ENCODE measurements around the gene ADAM19. TPM values are rescaled to one million over a fixed set of nuclear protein-coding genes. Genes with fewer than 3 reads are reported as not detected.

Gene ADAM19
- total and polyA plus RNA-seq, 2 experiments from 2014 or later, result 9.1 to 13.2 TPM

DNA sequence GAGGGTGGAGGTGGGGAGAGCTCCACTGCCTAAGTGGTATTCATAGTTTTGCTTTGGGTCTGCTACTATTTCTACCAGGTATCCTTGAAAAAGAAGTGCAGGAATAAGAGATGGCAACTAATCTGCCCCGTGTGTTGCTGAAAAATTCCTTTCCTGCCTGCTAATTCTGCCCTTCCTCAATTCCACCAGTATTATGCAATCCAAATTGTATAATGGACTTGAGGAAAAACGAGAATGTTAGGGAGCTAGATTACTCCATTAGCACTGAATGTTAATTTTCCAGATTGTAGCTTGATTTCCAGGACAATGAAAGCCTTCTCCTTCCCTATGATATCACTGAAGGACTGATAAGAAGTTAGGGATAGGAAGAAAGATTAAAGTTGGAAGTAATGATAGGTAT, 16.9 kb downstream of the ADAM19 start:
- H4K20me1 ChIP-seq (replicated peaks; ENCODE audit: insufficient read depth), result no peaks in the 10 kb centered on the region
- Mint-ChIP-seq H3K27me3 (ENCODE audit: insufficient read depth, low read depth, poor library complexity) (peaks cover 7% of the 10 kb centered on the region), H3K27ac (no peak overlapping the region), H3K4me3 (no peak overlapping the region), H3K9me3 (no peaks in the 10 kb centered on the region), H3K36me3 (ENCODE audit: low read depth) (no peaks in the 10 kb centered on the region), H3K4me1 (peaks cover 33% of the 10 kb centered on the region)
- no peak overlapping the region for H3K4me2 ChIP-seq
- H3K79me2 ChIP-seq (replicated peaks; ENCODE audit: insufficient read depth), result no peaks in the 10 kb centered on the region; the same call in 1 of the 2 replicates
- H3F3A ChIP-seq (replicated peaks; ENCODE audit: low read depth), result no peaks in the 10 kb centered on the region
- no peak overlapping the region for H3K4me3 ChIP-seq
- H3K36me3 ChIP-seq (ENCODE audit: insufficient read depth), result no peaks in the 10 kb centered on the region
- TF ChIP-seq STAT1 (IDR thresholded peaks at IDR 0.05; ENCODE audit: unreplicated experiment) (no peak), ZNF331 (CRISPR knock-in tag; IDR thresholded peaks at IDR 0.05; ENCODE audit: low read depth) (no peak), NANOG (IDR thresholded peaks at IDR 0.05; ENCODE audit: borderline replicate concordance) (no peak), EZH2phosphoT487 (IDR thresholded peaks at IDR 0.05; ENCODE audit: unreplicated experiment) (no peak), CREB1 (CRISPR knock-in tag; IDR thresholded peaks at IDR 0.05; ENCODE audit: low read depth) (no peak), ZNF114 (CRISPR knock-in tag; IDR thresholded peaks at IDR 0.05) (no peak), EZH2 (IDR thresholded peaks at IDR 0.05; ENCODE audit: low read depth, unreplicated experiment) (no peak), POLR2AphosphoS5 (IDR thresholded peaks at IDR 0.05; ENCODE audit: low read depth) (no peak), JUNB (IDR thresholded peaks at IDR 0.05; ENCODE audit: unreplicated experiment) (no peak)
- TF ChIP-seq, protein P1, sequence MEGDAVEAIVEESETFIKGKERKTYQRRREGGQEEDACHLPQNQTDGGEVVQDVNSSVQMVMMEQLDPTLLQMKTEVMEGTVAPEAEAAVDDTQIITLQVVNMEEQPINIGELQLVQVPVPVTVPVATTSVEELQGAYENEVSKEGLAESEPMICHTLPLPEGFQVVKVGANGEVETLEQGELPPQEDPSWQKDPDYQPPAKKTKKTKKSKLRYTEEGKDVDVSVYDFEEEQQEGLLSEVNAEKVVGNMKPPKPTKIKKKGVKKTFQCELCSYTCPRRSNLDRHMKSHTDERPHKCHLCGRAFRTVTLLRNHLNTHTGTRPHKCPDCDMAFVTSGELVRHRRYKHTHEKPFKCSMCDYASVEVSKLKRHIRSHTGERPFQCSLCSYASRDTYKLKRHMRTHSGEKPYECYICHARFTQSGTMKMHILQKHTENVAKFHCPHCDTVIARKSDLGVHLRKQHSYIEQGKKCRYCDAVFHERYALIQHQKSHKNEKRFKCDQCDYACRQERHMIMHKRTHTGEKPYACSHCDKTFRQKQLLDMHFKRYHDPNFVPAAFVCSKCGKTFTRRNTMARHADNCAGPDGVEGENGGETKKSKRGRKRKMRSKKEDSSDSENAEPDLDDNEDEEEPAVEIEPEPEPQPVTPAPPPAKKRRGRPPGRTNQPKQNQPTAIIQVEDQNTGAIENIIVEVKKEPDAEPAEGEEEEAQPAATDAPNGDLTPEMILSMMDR (conservative IDR thresholded peaks at IDR 0.05; ENCODE audit: low read depth in 2 of 2), result no peak
- TF ChIP-seq, protein P2, sequence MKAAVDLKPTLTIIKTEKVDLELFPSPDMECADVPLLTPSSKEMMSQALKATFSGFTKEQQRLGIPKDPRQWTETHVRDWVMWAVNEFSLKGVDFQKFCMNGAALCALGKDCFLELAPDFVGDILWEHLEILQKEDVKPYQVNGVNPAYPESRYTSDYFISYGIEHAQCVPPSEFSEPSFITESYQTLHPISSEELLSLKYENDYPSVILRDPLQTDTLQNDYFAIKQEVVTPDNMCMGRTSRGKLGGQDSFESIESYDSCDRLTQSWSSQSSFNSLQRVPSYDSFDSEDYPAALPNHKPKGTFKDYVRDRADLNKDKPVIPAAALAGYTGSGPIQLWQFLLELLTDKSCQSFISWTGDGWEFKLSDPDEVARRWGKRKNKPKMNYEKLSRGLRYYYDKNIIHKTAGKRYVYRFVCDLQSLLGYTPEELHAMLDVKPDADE (IDR thresholded peaks at IDR 0.05), result no peak
- TF ChIP-seq, protein P3, sequence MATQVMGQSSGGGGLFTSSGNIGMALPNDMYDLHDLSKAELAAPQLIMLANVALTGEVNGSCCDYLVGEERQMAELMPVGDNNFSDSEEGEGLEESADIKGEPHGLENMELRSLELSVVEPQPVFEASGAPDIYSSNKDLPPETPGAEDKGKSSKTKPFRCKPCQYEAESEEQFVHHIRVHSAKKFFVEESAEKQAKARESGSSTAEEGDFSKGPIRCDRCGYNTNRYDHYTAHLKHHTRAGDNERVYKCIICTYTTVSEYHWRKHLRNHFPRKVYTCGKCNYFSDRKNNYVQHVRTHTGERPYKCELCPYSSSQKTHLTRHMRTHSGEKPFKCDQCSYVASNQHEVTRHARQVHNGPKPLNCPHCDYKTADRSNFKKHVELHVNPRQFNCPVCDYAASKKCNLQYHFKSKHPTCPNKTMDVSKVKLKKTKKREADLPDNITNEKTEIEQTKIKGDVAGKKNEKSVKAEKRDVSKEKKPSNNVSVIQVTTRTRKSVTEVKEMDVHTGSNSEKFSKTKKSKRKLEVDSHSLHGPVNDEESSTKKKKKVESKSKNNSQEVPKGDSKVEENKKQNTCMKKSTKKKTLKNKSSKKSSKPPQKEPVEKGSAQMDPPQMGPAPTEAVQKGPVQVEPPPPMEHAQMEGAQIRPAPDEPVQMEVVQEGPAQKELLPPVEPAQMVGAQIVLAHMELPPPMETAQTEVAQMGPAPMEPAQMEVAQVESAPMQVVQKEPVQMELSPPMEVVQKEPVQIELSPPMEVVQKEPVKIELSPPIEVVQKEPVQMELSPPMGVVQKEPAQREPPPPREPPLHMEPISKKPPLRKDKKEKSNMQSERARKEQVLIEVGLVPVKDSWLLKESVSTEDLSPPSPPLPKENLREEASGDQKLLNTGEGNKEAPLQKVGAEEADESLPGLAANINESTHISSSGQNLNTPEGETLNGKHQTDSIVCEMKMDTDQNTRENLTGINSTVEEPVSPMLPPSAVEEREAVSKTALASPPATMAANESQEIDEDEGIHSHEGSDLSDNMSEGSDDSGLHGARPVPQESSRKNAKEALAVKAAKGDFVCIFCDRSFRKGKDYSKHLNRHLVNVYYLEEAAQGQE (IDR thresholded peaks at IDR 0.05; ENCODE audit: unreplicated experiment), result no peak
- TF ChIP-seq, protein P4, sequence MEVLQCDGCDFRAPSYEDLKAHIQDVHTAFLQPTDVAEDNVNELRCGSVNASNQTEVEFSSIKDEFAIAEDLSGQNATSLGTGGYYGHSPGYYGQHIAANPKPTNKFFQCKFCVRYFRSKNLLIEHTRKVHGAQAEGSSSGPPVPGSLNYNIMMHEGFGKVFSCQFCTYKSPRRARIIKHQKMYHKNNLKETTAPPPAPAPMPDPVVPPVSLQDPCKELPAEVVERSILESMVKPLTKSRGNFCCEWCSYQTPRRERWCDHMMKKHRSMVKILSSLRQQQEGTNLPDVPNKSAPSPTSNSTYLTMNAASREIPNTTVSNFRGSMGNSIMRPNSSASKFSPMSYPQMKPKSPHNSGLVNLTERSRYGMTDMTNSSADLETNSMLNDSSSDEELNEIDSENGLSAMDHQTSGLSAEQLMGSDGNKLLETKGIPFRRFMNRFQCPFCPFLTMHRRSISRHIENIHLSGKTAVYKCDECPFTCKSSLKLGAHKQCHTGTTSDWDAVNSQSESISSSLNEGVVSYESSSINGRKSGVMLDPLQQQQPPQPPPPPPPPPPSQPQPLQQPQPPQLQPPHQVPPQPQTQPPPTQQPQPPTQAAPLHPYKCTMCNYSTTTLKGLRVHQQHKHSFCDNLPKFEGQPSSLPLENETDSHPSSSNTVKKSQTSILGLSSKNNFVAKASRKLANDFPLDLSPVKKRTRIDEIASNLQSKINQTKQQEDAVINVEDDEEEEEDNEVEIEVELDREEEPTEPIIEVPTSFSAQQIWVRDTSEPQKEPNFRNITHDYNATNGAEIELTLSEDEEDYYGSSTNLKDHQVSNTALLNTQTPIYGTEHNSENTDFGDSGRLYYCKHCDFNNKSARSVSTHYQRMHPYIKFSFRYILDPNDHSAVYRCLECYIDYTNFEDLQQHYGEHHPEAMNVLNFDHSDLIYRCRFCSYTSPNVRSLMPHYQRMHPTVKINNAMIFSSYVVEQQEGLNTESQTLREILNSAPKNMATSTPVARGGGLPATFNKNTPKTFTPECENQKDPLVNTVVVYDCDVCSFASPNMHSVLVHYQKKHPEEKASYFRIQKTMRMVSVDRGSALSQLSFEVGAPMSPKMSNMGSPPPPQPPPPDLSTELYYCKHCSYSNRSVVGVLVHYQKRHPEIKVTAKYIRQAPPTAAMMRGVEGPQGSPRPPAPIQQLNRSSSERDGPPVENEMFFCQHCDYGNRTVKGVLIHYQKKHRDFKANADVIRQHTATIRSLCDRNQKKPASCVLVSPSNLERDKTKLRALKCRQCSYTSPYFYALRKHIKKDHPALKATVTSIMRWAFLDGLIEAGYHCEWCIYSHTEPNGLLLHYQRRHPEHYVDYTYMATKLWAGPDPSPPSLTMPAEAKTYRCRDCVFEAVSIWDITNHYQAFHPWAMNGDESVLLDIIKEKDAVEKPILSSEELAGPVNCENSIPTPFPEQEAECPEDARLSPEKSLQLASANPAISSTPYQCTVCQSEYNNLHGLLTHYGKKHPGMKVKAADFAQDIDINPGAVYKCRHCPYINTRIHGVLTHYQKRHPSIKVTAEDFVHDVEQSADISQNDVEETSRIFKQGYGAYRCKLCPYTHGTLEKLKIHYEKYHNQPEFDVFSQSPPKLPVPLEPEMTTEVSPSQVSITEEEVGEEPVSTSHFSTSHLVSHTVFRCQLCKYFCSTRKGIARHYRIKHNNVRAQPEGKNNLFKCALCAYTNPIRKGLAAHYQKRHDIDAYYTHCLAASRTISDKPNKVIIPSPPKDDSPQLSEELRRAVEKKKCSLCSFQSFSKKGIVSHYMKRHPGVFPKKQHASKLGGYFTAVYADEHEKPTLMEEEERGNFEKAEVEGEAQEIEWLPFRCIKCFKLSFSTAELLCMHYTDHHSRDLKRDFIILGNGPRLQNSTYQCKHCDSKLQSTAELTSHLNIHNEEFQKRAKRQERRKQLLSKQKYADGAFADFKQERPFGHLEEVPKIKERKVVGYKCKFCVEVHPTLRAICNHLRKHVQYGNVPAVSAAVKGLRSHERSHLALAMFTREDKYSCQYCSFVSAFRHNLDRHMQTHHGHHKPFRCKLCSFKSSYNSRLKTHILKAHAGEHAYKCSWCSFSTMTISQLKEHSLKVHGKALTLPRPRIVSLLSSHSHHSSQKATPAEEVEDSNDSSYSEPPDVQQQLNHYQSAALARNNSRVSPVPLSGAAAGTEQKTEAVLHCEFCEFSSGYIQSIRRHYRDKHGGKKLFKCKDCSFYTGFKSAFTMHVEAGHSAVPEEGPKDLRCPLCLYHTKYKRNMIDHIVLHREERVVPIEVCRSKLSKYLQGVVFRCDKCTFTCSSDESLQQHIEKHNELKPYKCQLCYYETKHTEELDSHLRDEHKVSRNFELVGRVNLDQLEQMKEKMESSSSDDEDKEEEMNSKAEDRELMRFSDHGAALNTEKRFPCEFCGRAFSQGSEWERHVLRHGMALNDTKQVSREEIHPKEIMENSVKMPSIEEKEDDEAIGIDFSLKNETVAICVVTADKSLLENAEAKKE (CRISPR knock-in tag; IDR thresholded peaks at IDR 0.05), result no peak
- H3K9me2 ChIP-seq (ENCODE audit: insufficient read depth), result no peaks in the 10 kb centered on the region
- H3K27ac ChIP-seq (ENCODE audit: low read depth), result no peak overlapping the region
- ATAC-seq (no peak), DNase-seq (ENCODE audit: low spot score) (no peak)
- no peak overlapping the region for H2AFZ ChIP-seq
- peaks cover 13% of the 10 kb centered on the region for H3K4me1 ChIP-seq (ENCODE audit: insufficient read depth)
- H3K27me3 ChIP-seq (ENCODE audit: insufficient read depth), result no peaks in the 10 kb centered on the region

All from GM23338 (cell line).